MM.1S (cell line): ENCODE measurements around the gene ASPSCR1.

Source experiments
- DNase-seq: peaks from one replicate; pipeline ENCODE4 v3.0.0-alpha.2; 2015
- H2AFZ ChIP-seq: fragments of 300-600 bp; sonication (generic); 2 replicates; pipeline ENCODE4 v1.6.0; 2016; ENCODE audit warnings: antibody characterized with exemption, low read length
- H3F3A ChIP-seq: fragments of 300-600 bp; sonication (generic); 2 replicates; pipeline ENCODE4 v1.6.1; 2016; ENCODE audit warnings: mild to moderate bottlenecking, antibody characterized with exemption, low read length, moderate library complexity, mixed read lengths; ENCODE audit not compliant: insufficient read depth
- H3K27ac ChIP-seq: fragments of 300-600 bp; sonication (generic); 2 replicates; pipeline ENCODE4 v1.5.1; 2016; ENCODE audit warnings: mild to moderate bottlenecking, low read length
- H3K27me3 ChIP-seq: fragments of 300-600 bp; sonication (generic); replicated peaks from 2 replicates; pipeline ENCODE4 v1.6.0; 2016; ENCODE audit warnings: low read length; ENCODE audit not compliant: insufficient read depth
- H3K36me3 ChIP-seq: fragments of 300-600 bp; sonication (generic); replicated peaks from 2 replicates; pipeline ENCODE4 v1.6.1; 2016; ENCODE audit warnings: mild to moderate bottlenecking, low read length, mixed read lengths; ENCODE audit not compliant: insufficient read depth
- H3K4me1 ChIP-seq: fragments of 300-600 bp; sonication (generic); 2 replicates; pipeline ENCODE4 v1.6.1; 2016; ENCODE audit warnings: low read length, mixed read lengths
- H3K4me2 ChIP-seq: fragments of 300-600 bp; sonication (generic); 2 replicates; pipeline ENCODE4 v1.6.0; 2016; ENCODE audit warnings: low read depth, low read length
- H3K4me3 ChIP-seq: fragments of 300-600 bp; sonication (generic); 2 replicates; pipeline ENCODE4 v1.5.1; 2016; ENCODE audit warnings: low read length, mixed read lengths
- H3K79me2 ChIP-seq: fragments of 300-600 bp; sonication (generic); 2 replicates; pipeline ENCODE4 v1.6.1; 2016; ENCODE audit warnings: mixed run types, low read length, mixed read lengths
- H3K9ac ChIP-seq: fragments of 300-600 bp; sonication (generic); 2 replicates; pipeline ENCODE4 v1.6.1; 2016; ENCODE audit warnings: low read length, mixed read lengths
- H3K9me2 ChIP-seq: fragments of 300-600 bp; sonication (generic); replicated peaks from 2 replicates; pipeline ENCODE4 v1.6.1; 2016; ENCODE audit warnings: mild to moderate bottlenecking, low read length, mixed read lengths; ENCODE audit not compliant: insufficient read depth
- H3K9me3 ChIP-seq: fragments of 300-600 bp; sonication (generic); replicated peaks from 2 replicates; pipeline ENCODE4 v1.6.1; 2016; ENCODE audit warnings: mild to moderate bottlenecking, low read length, mixed read lengths; ENCODE audit not compliant: insufficient read depth
- H4K20me1 ChIP-seq: fragments of 300-600 bp; sonication (generic); 2 replicates; pipeline ENCODE4 v1.6.1; 2016; ENCODE audit warnings: mild to moderate bottlenecking, low read length, moderate library complexity, mixed read lengths; ENCODE audit not compliant: insufficient read depth
- EZH2 ChIP-seq: fragments of 300-600 bp; sonication (generic); optimal IDR thresholded peaks from 2 replicates; pipeline ENCODE3; 2017; ENCODE audit warnings: low read depth, mild to moderate bottlenecking, antibody characterized with exemption, low read length, mixed read lengths
- EZH2phosphoT487 ChIP-seq: fragments of 300-600 bp; sonication (generic); IDR thresholded peaks from 2 replicates; pipeline ENCODE4 v1.6.1; 2018; ENCODE audit warnings: antibody characterized with exemption, low read length
- TF ChIP-seq, protein P1 (sequence below): fragments of 300-600 bp; sonication (generic); IDR thresholded peaks from 2 replicates; pipeline ENCODE4 v1.5.1; 2016; ENCODE audit warnings: antibody characterized with exemption, low read length, mixed read lengths

ASPSCR1 gene

DNA sequence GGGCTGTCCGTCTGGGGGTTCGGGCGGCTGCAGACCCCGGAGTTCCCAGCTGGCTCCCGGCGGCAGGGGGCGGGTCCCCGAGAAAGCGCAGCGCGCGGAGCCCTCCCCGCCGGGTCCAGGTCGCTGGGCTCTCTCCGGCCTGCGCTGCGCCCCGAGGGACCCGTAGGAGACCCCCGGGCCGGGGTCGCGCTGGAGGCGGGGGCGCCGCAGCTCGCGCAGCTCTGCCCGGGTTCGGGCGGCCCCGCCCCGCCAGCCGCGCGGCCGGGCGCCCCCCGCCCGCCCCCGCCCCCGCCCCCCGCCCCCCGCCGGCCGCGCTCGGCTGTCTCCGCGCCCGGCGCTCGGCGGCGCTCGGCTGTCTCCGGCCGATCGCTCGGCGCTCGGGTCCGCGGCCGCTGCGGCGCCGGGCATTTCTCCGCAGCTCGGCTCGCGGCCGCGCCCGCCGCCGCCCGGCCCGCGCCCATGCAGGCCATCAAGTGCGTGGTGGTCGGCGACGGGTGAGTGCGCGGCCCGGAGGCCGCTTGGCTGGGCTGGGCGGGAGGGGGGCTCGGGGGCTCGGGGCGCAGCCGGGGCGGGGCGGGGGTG lies 54.0 kb downstream of the ASPSCR1 start, which contains the start of gene RAC3:
RAC3 (plus strand) TSS at position 376 of the 582 bp plus-strand sequence; CDS start at position 460, 84 bp downstream.
- Histone ChIP-seq H3K4me1 (peaks cover 10% of the 10 kb centered on the region; the same call in 1 of the 2 replicates), H3K9ac (peak within 1 kb of the TSS; percentile 23; the same call in 1 of the 2 replicates), H3K27me3 (no peaks in the 10 kb centered on the region), H3K9me3 (no peaks in the 10 kb centered on the region), H3F3A (peaks cover 12% of the 10 kb centered on the region; the same call in 1 of the 2 replicates), H3K9me2 (no peaks in the 10 kb centered on the region), H3K79me2 (peaks cover 5% of the 10 kb centered on the region), H3K36me3 (no peaks in the 10 kb centered on the region), H2AFZ (peak within 1 kb of the TSS; percentile 53), H4K20me1 (no peaks in the 10 kb centered on the region), H3K27ac (peak within 1 kb of the TSS; percentile 25; the same call in 1 of the 2 replicates), H3K4me2 (peak within 1 kb of the TSS; percentile 98), H3K4me3 (peak within 1 kb of the TSS; percentile 71)
- peak; percentile 38 for DNase-seq
- TF ChIP-seq, protein P1, sequence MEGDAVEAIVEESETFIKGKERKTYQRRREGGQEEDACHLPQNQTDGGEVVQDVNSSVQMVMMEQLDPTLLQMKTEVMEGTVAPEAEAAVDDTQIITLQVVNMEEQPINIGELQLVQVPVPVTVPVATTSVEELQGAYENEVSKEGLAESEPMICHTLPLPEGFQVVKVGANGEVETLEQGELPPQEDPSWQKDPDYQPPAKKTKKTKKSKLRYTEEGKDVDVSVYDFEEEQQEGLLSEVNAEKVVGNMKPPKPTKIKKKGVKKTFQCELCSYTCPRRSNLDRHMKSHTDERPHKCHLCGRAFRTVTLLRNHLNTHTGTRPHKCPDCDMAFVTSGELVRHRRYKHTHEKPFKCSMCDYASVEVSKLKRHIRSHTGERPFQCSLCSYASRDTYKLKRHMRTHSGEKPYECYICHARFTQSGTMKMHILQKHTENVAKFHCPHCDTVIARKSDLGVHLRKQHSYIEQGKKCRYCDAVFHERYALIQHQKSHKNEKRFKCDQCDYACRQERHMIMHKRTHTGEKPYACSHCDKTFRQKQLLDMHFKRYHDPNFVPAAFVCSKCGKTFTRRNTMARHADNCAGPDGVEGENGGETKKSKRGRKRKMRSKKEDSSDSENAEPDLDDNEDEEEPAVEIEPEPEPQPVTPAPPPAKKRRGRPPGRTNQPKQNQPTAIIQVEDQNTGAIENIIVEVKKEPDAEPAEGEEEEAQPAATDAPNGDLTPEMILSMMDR = no peak
- no peak for TF ChIP-seq EZH2phosphoT487
- TF ChIP-seq EZH2 = no peak

DNA sequence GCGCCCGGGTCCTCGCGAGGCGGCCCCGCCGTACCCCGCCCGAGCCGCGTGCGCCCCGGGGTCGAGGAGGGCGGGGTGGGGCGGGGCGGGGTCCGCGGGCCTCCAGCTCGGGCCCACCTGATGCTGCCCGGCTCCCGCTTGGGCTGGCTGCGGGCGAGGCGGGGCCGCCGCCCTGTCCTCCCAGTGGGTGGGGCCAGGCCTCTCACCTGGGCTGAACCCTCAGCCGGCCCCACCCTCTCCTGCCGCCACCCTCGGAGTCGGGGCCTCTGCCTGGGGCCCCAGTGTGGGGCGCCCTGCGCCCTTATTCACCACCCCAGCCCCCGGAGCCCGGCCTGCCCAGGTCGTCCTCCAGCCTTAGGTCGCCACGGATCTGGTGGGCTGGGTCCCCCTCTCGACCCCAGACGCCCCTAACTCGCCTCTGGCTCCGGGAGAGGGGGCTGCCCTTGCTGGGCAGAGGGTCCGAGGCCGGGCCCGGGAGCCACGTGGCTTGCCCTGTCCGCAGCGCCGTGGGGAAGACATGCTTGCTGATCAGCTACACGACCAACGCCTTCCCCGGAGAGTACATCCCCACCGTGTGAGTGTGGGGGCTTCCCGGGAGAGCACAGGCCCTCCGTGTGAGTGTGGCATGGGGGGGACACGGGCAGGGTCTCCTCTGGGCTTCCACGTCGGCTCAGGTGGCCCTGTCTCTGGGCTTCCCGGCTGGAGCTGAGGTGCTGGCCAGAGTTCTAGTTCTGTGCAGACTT lies 54.6 kb downstream of the ASPSCR1 start:
- TF ChIP-seq EZH2phosphoT487 (no peak), EZH2 (no peak)
- TF ChIP-seq, protein P1 = no peak
- no peaks in the 10 kb centered on the region for H3K36me3 ChIP-seq
- peak overlapping the region; percentile 18; the same call in 1 of the 2 replicates for H3K9ac ChIP-seq
- H3K9me3 ChIP-seq = no peaks in the 10 kb centered on the region
- no peaks in the 10 kb centered on the region for H3K9me2 ChIP-seq
- DNase-seq = peak; percentile 65
- H3K79me2 ChIP-seq = peaks cover 12% of the 10 kb centered on the region
- H2AFZ ChIP-seq = peak overlapping the region; percentile 18; the same call in 1 of the 2 replicates
- peaks cover 12% of the 10 kb centered on the region; the same call in 1 of the 2 replicates for H3F3A ChIP-seq
- no peaks in the 10 kb centered on the region for H3K27me3 ChIP-seq
- no peaks in the 10 kb centered on the region for H4K20me1 ChIP-seq
- peaks cover 13% of the 10 kb centered on the region; the same call in 1 of the 2 replicates for H3K4me1 ChIP-seq
- H3K4me3 ChIP-seq = peak overlapping the region; percentile 47
- H3K4me2 ChIP-seq = peak overlapping the region; percentile 86
- no peak overlapping the region for H3K27ac ChIP-seq

DNA sequence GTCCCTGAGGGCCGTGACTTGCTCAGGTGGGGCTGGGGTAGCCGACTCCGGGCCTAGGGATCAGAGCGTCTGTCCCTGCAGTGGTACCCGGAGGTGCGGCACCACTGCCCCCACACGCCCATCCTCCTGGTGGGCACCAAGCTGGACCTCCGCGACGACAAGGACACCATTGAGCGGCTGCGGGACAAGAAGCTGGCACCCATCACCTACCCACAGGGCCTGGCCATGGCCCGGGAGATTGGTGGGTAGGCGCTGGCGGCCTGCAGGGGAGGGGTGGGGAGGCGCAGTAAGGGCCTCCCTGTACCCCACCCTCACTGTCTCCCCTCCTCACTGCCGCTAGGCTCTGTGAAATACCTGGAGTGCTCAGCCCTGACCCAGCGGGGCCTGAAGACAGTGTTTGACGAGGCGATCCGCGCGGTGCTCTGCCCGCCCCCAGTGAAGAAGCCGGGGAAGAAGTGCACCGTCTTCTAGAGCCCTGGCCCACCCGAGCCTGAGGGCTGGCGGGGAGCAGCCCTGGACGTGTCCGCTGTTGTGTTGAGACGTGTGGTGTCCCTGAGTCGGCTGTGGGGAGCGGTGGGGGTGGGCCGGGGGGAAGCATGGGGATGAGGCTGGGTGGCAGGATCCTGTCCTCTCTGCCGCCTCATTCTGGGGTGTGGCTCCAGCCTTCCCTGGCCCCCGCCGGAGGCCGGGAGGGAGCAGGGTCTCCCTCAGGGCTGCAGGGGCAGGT lies 56.1 kb downstream of the ASPSCR1 start:
- no peak for DNase-seq
- Histone ChIP-seq H3K4me1 (peaks cover 15% of the 10 kb centered on the region; the same call in 1 of the 2 replicates), H3K9ac (no peak overlapping the region)

More for the DNA sequence above, 56.1 kb downstream of the ASPSCR1 start:
- Histone ChIP-seq H3K36me3 (no peaks in the 10 kb centered on the region), H3K4me2 (no peak overlapping the region), H3F3A (peaks cover 12% of the 10 kb centered on the region; the same call in 1 of the 2 replicates), H3K79me2 (peaks cover 12% of the 10 kb centered on the region), H2AFZ (no peak overlapping the region), H3K9me3 (no peaks in the 10 kb centered on the region), H3K27me3 (no peaks in the 10 kb centered on the region), H3K4me3 (no peak overlapping the region), H3K27ac (no peak overlapping the region), H4K20me1 (no peaks in the 10 kb centered on the region), H3K9me2 (no peaks in the 10 kb centered on the region)
- TF ChIP-seq EZH2 = no peak
- TF ChIP-seq, protein P1 = no peak
